ENCODE data around the gene EDNRB.

DNA sequence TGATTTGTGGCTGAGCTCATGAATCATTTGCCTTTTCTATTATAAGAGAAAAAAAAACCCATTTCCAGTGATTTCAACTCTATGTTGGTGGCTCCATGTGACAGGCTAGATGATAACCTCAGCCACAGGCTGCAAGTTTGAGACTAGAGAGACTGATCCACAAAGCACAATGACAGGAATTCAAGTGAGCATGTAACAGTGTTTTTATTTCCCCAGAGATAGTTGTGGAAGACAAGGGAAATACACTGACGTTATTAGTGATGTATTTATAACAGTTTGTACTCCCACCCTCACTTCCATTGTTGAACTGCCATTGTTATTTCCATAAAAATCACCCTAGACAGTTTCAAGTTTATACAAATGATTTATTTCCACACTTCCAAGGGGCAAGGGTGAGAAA lies 27.9 kb upstream of the EDNRB start:
- TF ChIP-seq, protein P1, sequence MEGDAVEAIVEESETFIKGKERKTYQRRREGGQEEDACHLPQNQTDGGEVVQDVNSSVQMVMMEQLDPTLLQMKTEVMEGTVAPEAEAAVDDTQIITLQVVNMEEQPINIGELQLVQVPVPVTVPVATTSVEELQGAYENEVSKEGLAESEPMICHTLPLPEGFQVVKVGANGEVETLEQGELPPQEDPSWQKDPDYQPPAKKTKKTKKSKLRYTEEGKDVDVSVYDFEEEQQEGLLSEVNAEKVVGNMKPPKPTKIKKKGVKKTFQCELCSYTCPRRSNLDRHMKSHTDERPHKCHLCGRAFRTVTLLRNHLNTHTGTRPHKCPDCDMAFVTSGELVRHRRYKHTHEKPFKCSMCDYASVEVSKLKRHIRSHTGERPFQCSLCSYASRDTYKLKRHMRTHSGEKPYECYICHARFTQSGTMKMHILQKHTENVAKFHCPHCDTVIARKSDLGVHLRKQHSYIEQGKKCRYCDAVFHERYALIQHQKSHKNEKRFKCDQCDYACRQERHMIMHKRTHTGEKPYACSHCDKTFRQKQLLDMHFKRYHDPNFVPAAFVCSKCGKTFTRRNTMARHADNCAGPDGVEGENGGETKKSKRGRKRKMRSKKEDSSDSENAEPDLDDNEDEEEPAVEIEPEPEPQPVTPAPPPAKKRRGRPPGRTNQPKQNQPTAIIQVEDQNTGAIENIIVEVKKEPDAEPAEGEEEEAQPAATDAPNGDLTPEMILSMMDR (conservative IDR thresholded peaks at IDR 0.05 in 1 of 2, IDR thresholded peaks at IDR 0.05 in 1 of 2; ENCODE audit: extremely low read depth in 1 of 2, insufficient read depth in 1 of 2, low read depth in 1 of 2, low read length in 2 of 2): no peak
- TF ChIP-seq EZH2 (IDR thresholded peaks at IDR 0.05; ENCODE audit: borderline replicate concordance, low read length): no peak
